Neural cell (in vitro differentiated cells): Measurements from ENCODE around the gene HEMK1.

Experiments used
- EP300 ChIP-seq: fragments of 450-650 bp; conservative IDR thresholded peaks from 2 replicates; pipeline ENCODE4 v1.6.1; 2014; ENCODE audit warnings: antibody characterized with exemption, mild to moderate bottlenecking, moderate library complexity; ENCODE audit not compliant: poor library complexity, severe bottlenecking
- EZH2 ChIP-seq: fragments of 200-600, 300-800 bp; shearing (Covaris generic), sonication (generic); IDR thresholded peaks from 2 replicates; pipeline ENCODE4 v1.6.1; 2014; ENCODE audit warnings: antibody characterized with exemption, low read length, borderline replicate concordance, mild to moderate bottlenecking; ENCODE audit not compliant: insufficient read depth, poor library complexity, severe bottlenecking
- MXI1 ChIP-seq: fragments of 450-650 bp; conservative IDR thresholded peaks from 2 replicates; pipeline ENCODE4 v1.6.1; 2014; ENCODE audit warnings: antibody characterized with exemption, mild to moderate bottlenecking; ENCODE audit not compliant: poor library complexity, severe bottlenecking
- POLR2AphosphoS5 ChIP-seq: IDR thresholded peaks from 2 replicates; pipeline ENCODE4 v1.6.1; 2012
- SMC3 ChIP-seq: fragments of 450-650 bp; conservative IDR thresholded peaks from 2 replicates; pipeline ENCODE4 v1.6.1; 2014; ENCODE audit warnings: antibody characterized with exemption, mild to moderate bottlenecking, moderate library complexity; ENCODE audit not compliant: poor library complexity
- TF ChIP-seq, protein P1 (sequence below): fragments of 450-650 bp; IDR thresholded peaks from 2 replicates; pipeline ENCODE4 v1.5.1; 2014; ENCODE audit warnings: antibody characterized with exemption, mild to moderate bottlenecking, moderate library complexity; ENCODE audit not compliant: poor library complexity, severe bottlenecking

DNA sequence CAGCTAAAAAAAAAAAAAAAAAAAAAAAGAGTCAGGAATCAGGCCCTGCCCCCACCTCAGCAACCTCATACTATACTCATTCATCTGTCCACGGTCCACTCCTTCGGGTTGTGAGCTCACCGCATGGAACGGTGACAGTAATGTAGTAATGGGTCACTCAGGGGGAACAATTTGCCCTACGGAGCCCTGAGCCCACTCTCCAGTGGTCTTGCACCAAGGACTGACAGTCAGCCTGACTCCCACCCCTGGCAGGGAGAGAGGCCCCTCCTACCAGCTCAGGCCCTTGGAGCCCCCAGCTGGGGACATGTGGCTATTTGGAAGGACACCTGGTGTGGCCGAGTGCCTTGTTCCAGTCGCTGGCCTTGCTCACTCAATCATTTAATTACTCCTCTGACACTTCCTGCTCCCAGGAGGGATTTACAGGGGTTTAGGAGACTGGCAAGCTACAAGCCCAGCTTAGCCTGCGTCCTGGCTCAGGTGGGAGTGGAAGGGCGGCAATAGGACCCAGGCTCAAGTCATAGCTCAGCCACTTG, 46.0 kb upstream of the HEMK1 start:
- no peak for TF ChIP-seq EP300
- TF ChIP-seq POLR2AphosphoS5, result no peak
- TF ChIP-seq, protein P1, sequence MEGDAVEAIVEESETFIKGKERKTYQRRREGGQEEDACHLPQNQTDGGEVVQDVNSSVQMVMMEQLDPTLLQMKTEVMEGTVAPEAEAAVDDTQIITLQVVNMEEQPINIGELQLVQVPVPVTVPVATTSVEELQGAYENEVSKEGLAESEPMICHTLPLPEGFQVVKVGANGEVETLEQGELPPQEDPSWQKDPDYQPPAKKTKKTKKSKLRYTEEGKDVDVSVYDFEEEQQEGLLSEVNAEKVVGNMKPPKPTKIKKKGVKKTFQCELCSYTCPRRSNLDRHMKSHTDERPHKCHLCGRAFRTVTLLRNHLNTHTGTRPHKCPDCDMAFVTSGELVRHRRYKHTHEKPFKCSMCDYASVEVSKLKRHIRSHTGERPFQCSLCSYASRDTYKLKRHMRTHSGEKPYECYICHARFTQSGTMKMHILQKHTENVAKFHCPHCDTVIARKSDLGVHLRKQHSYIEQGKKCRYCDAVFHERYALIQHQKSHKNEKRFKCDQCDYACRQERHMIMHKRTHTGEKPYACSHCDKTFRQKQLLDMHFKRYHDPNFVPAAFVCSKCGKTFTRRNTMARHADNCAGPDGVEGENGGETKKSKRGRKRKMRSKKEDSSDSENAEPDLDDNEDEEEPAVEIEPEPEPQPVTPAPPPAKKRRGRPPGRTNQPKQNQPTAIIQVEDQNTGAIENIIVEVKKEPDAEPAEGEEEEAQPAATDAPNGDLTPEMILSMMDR, result no peak
- no peak for TF ChIP-seq EZH2
- TF ChIP-seq MXI1, result no peak
- TF ChIP-seq SMC3, result no peak
